ENCODE measurements around the gene IGFBP6.

Gene IGFBP6

GRCh38 chr12:53057816-53058500 lies 39.5 kb upstream of the IGFBP6 start:
- Histone ChIP-seq H3K4me3 (no peak overlapping the region), H3K27ac (peak overlapping the region in 1 of 21 experiments; percentile 17)

DNA sequence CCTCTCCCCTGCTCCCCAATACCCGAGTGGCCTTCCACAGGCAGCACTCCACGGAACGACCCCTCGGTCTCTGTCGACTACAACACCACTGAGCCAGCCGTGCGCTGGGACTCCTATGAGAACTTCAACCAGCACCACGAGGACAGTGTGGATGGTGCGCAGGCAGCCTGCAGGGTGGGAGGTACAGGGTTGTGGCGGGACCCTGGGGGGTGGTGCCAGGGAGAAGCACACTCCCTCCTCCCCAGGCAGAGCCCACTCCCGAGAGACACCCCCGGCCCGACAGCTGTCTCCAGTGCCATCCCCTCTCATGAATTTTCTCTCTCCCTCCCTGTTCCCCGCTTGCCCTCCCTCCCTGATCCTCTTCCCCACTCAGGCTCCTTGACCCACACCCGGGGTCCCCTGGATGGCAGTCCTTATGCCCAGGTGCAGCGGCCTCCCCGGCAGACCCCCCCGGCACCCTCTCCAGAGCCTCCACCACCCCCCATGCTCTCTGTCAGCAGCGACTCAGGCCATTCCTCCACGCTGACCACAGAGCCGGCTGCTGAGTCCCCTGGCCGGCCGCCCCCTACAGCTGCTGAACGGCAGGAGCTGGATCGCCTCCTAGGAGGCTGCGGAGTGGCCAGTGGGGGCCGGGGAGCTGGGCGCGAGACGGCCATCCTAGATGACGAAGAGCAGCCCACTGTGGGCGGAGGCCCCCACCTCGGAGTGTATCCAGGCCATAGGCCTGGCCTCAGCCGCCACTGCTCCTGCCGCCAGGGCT lies 38.6 kb upstream of the IGFBP6 start:
- Histone ChIP-seq H3K27ac (peak overlapping the region in 4 of 21 experiments; percentile 2 to 39 (median 26)), H3K4me3 (no peak overlapping the region)

GRCh38 chr12:53059434-53060063 lies 37.9 kb upstream of the IGFBP6 start:
- Histone ChIP-seq H3K4me3 (no peak overlapping the region), H3K27ac (peak overlapping the region in 5 of 21 experiments; percentile 1 to 65 (median 36))

DNA sequence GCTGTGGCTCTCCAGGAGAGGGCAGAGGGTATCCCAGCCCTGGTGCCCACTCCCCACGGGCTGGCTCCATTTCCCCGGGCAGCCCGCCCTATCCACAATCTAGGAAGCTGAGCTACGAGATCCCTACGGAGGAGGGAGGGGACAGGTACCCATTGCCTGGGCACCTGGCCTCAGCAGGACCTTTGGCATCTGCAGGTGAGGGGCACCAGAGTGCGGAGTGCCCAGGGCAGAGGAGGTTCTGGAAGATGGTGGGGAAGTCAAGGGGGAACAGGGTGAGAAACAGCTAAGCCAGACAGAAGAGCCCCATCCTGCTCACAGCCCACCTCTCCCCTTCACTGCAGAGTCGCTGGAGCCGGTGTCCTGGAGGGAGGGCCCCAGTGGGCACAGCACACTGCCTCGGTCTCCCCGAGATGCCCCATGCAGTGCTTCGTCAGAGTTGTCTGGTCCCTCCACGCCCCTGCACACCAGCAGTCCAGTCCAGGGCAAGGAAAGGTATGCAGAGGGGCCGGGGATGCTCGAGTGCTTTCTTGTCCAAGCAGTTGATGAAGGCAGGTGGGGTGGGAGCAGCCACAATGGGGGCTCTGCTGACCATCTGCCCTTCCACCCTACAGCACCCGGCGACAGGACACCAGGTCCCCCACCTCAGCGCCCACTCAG lies 37.3 kb upstream of the IGFBP6 start:
- peak overlapping the region in 7 of 21 experiments; percentile 15 to 76 (median 66) for H3K27ac ChIP-seq
- no peak overlapping the region for H3K4me3 ChIP-seq

DNA sequence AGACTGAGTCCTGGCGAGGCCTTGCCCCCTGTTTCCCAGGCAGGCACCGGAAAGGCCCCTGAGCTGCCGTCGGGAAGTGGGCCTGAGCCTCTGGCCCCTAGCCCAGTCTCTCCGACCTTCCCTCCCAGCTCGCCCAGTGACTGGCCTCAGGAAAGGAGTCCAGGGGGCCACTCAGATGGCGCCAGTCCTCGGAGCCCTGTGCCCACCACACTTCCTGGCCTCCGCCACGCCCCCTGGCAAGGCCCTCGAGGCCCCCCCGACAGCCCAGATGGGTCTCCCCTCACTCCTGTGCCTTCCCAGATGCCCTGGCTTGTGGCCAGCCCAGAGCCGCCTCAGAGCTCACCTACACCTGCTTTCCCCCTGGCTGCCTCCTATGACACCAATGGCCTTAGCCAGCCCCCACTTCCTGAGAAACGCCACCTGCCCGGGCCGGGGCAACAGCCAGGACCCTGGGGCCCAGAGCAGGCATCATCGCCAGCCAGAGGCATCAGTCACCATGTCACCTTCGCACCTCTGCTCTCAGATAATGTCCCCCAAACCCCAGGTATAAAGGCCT lies 36.7 kb upstream of the IGFBP6 start:
- peak overlapping the region in 7 of 21 experiments; percentile 15 to 76 (median 66) for H3K27ac ChIP-seq
- no peak overlapping the region for H3K4me3 ChIP-seq

DNA sequence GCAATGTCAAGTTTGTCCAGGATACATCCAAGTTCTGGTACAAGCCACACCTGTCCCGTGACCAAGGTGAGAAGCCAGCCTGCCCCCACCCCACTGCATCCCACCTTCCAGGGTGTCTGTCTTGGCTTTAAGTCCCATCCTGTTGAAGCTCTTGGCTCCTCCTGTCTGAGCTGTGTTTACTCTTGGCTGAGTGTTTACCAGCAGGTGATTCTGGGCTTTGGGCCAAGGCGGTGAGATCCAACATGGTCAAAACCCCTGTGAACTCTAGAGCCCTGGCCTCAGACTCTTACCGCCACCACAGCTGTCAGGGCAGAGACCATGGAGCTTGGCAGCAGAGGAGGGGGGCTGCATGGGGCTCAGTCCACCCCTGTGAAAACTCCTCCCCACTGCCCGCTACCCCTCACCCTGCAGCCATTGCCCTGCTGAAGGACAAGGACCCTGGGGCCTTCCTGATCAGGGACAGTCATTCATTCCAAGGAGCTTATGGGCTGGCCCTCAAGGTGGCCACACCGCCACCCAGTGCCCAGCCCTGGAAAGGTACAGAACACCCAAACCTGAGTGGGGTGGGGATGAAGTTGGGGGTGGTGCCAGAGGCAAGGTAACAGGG lies 36.0 kb upstream of the IGFBP6 start:
- peak overlapping the region in 7 of 21 experiments; percentile 3 to 76 (median 47) for H3K27ac ChIP-seq
- H3K4me3 ChIP-seq: no peak overlapping the region

- H3K4me3 ChIP-seq: no peak overlapping the region
- peak overlapping the region in 9 of 21 experiments; percentile 5 to 76 (median 36) for H3K27ac ChIP-seq
Observed at GRCh38 chr12:53062011-53062961, 35.2 kb upstream of the IGFBP6 start.

DNA sequence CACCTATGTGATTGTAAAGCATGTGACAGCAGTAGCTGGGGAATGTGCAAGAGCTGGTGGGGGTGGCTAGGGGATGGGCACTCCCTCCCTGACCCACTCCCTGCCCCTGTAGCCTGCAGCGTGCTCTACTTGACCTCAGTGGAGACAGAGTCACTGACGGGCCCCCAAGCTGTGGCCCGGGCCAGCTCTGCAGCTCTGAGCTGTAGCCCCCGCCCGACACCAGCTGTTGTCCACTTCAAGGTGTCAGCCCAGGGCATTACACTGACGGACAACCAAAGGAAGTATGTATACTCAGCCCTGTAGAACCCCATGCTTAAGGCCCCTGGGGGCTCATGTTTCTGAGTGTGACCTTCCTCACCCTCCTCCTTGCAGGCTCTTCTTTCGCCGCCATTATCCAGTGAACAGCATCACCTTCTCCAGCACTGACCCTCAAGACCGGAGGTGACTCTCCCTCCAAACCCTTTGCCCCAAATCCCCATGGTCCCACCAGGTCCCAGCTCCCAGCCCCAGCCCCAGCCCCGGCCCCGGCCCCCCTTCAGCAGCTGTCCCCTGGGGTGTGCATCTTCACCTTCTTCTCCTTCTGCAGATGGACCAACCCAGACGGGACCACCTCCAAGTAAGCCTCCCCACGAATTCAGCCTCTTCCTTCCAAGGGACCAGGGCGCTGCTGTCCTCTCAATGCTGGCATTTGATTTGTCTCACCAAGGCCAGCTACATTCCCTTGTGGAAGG lies 34.3 kb upstream of the IGFBP6 start:
- Histone ChIP-seq H3K4me3 (no peak overlapping the region), H3K27ac (peak overlapping the region in 5 of 21 experiments; percentile 17 to 68 (median 33))

- H3K4me3 ChIP-seq: no peak overlapping the region
Observed at GRCh38 chr12:53063708-53064612, 33.5 kb upstream of the IGFBP6 start.

DNA sequence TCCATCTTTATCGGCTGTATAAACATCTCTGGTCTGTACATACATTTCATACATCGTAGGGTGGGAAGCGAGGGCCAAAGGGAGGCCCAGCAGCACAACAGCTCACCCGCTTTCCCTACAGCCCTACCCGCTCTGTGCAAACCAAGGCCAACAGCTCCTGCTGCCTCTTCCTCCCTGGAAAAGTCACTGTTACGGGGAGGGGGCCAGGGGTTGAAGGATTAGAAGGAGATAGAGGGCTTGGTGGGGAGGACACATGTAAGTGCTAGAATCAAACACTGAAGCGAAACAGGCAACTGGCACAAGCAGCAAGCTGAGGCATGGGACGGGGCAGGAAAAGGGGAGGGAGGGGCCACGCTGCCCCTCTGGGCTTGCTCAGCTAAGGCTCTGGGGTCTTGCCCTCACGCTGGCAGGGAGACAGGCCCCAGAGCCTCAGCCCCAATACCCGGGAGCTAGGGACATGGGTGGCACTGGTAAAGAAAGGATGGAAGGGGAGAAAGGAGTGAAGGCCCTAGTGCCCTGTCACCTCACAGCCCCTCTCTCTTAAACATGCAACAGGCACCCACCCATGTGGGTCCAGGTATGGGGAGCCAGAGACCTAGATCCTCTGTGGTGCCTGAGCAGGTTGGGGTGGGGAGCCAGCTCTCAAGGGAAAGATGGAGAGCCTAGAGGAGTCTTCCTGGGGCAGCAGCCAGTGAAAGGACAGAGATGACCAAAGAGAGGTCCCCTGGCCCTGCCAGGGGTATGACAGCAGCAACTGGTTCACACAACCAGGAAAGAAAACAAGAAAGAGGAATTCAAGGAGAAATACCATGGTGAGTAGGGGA lies 32.6 kb upstream of the IGFBP6 start:
- no peak overlapping the region for H3K4me3 ChIP-seq
- H3K27ac ChIP-seq: peak overlapping the region in 9 of 21 experiments; percentile 3 to 65 (median 49)

More at GRCh38 chr12:53063708-53064612, 33.5 kb upstream of the IGFBP6 start:
- peak overlapping the region in 6 of 21 experiments; percentile 11 to 65 (median 28) for H3K27ac ChIP-seq

- Histone ChIP-seq H3K4me3 (no peak overlapping the region), H3K27ac (peak overlapping the region in 8 of 21 experiments; percentile 3 to 65 (median 45))
Observed at GRCh38 chr12:53065470-53065869, 32.0 kb upstream of the IGFBP6 start.

DNA sequence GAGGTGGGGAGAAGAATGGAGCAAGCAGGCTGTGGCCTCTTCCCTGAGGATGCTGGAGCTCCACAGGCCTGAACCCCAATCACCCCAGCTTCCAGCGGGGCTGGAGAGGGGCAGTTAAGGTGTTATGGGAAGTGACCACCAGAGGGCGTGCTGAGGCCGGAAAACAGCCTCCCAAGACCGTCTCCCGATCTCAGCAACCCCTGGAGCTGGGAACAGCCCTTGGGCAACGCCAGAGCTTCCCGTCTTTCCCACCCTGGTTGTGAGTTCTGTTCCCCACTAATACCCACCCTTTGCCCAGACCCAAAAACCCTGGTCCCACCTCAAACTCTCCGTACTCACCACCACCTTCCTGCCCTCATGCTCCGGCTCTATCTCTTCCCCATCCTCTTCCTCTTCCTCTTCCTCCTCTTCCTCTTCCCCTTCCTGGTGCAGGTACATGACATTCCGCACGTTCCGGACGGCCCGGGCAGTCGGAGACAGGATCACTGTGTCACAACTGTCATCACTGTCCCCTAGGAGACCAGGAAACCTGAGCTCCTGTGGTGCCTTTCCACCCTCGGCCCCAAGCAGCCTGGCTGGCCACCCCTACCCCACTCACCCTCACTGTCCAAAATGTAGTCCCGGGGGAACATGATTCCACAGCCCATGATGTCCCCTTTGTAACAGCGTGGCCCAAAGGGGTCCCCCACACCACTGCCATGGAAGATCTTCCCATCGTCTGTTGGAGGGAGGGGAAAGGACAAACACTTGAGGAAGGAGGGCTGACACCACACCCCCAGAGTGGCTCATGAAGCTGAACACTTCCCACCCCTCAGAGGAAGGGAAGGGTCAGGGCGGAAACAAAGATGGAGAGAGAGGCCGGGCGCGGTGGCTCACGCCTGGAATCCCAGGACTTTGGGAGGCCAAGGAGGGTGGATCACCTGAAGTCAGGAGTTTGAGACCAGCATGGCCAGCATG lies 31.2 kb upstream of the IGFBP6 start:
- Histone ChIP-seq H3K27ac (peak overlapping the region in 9 of 21 experiments; percentile 10 to 66 (median 49)), H3K4me3 (no peak overlapping the region)

DNA sequence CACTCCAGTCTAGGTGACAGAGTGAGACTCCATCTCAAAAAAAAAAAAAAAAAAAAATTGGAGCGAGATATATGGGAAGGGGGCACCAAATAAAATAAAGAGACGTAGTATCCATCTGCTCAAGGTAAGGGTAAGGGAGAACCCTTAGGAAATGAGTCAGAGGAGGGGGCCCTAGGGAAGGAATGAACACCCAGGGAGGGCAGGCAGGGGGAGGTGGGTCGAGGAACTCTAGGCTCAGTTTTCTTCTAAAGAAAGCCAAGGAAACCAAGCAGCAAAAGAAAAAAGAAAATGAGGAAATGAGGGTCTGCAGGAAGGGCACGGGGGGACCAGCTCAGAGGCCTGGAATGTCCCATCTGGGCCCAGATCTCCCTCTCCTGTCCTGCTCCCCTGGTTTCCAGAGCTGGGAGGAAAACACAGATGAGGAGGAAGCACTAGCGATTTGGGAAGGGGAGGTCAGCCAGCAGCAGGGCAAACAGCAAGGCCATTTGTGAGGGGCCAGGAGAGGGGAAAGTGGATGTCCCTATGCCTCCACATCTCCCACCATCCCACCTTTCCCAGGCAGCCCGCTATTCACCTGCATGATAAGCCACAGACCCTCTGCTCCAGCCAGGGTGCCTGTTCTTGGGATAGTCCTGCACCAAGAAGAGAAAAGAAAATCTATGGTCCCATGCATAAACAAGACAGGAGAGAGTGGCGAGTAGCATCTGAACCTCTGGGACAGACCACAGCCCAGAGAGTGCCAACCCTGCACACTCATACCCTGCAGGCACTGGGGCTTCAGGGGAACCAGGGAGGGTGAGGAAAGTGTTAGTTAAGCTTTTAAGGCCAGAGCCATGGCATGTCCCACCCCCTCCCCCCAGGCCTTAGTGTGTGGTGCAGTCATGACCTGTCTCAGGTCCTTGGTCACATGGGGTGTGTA lies 30.1 kb upstream of the IGFBP6 start:
- H3K4me3 ChIP-seq: no peak overlapping the region
- H3K27ac ChIP-seq: no peak overlapping the region

Measured in skin epidermis (tissue), 12 donors.